OCI-LY3 (cell line): Measurements from ENCODE around the gene ANKRD34A.
A peak's percentile ranks its signal among the peaks of the same experiment; 100 is the strongest.

Source experiments
- H2AFZ ChIP-seq: fragments of 200-600, 300-600 bp; shearing (Covaris generic); 2 replicates; pipeline ENCODE4 v1.6.0; 2014; ENCODE audit warnings: antibody characterized with exemption, low read depth, low read length
- H3K27ac ChIP-seq: fragments of 200-600, 300-600 bp; sonication (generic); 2 replicates; pipeline ENCODE4 v1.5.1; 2014; ENCODE audit warnings: mild to moderate bottlenecking, low read length, moderate library complexity, mixed read lengths
- H3K27me3 ChIP-seq: fragments of 200-600, 300-600 bp; sonication (generic); 2 replicates; pipeline ENCODE4 v1.6.1; 2014; ENCODE audit warnings: low read depth, low read length, mixed read lengths
- H3K36me3 ChIP-seq: fragments of 200-600, 300-600 bp; sonication (generic); replicated peaks from 2 replicates; pipeline ENCODE3; 2014; ENCODE audit warnings: low read depth, low read length, mixed read lengths
- H3K4me1 ChIP-seq: fragments of 300-600, 200-600 bp; sonication (generic); 2 replicates; pipeline ENCODE4 v1.6.1; 2014; ENCODE audit warnings: low read length, mixed read lengths
- H3K4me2 ChIP-seq: fragments of 200-600, 300-600 bp; sonication (generic); 2 replicates; pipeline ENCODE4 v1.6.1; 2014; ENCODE audit warnings: low read length, mixed read lengths
- H3K4me3 ChIP-seq: fragments of 300-600, 200-600 bp; sonication (generic); 2 replicates; pipeline ENCODE4 v1.5.1; 2014; ENCODE audit warnings: antibody characterized with exemption, mild to moderate bottlenecking, low read length, moderate library complexity
- H3K79me2 ChIP-seq: fragments of 300-600, 200-600 bp; shearing (Covaris generic); 2 replicates; pipeline ENCODE4 v1.6.1; 2014; ENCODE audit warnings: mild to moderate bottlenecking, low read length, mixed read lengths
- H3K9ac ChIP-seq: fragments of 300-600, 200-600 bp; shearing (Covaris generic); 2 replicates; pipeline ENCODE4 v1.6.0; 2014; ENCODE audit warnings: mild to moderate bottlenecking, low read length, moderate library complexity
- H3K9me3 ChIP-seq: fragments of 200-600, 300-600 bp; shearing (Covaris generic); 2 replicates; pipeline ENCODE4 v1.6.1; 2014; ENCODE audit warnings: low read length, mixed read lengths; ENCODE audit not compliant: insufficient read depth
- H4K20me1 ChIP-seq: fragments of 200-600, 300-600 bp; sonication (generic); 2 replicates; pipeline ENCODE4 v1.6.1; 2016; ENCODE audit warnings: low read length, mixed read lengths; ENCODE audit not compliant: insufficient read depth
- EZH2phosphoT487 ChIP-seq: fragments of 200-600 bp; shearing (Covaris generic); IDR thresholded peaks from 2 replicates; pipeline ENCODE4 v1.6.1; 2018; ENCODE audit warnings: antibody characterized with exemption, mixed run types, low read depth
- TF ChIP-seq, protein P1 (sequence below): fragments of 200-600, 300-600 bp; sonication (generic); IDR thresholded peaks from 2 replicates; pipeline ENCODE4 v1.5.1; 2014; ENCODE audit warnings: antibody characterized with exemption, low read length, low read depth

Gene ANKRD34A

DNA sequence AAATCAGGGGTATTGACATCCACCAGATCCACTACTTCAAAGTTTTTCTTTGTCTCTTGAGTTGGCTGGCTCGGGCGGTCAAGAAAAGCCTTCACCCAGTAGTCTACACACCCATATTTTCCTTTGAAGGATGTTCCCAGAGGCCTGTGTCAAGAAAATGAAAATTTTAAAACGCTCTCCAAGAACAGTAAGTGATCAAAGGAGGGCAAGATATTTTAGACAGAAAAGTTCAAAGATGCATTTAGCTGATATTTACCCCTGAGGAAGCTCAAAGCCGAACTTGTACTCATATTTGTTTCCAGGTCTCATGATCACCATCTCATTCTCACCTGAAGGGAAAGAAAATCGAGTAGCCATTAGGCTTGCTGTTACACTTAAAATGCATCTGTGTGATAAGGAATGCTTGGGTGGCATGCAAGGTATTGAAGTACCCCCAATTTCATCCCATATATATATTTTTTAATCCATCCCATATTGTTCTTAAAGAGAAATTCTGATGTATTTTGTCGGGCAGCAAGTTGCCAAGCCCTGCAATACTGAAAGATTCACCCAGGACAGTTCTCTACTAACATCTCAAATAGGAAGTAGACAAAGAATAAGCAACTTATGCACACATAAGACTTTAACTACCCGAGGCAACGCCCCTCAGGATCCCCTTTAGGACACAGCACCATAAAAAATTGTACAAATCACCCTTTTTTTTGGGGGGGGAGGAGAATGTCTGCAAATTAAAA, 30.9 kb upstream of the ANKRD34A start:
- H3K4me1 ChIP-seq = peaks cover 22% of the 10 kb centered on the region
- TF ChIP-seq EZH2phosphoT487 = no peak
- TF ChIP-seq, protein P1, sequence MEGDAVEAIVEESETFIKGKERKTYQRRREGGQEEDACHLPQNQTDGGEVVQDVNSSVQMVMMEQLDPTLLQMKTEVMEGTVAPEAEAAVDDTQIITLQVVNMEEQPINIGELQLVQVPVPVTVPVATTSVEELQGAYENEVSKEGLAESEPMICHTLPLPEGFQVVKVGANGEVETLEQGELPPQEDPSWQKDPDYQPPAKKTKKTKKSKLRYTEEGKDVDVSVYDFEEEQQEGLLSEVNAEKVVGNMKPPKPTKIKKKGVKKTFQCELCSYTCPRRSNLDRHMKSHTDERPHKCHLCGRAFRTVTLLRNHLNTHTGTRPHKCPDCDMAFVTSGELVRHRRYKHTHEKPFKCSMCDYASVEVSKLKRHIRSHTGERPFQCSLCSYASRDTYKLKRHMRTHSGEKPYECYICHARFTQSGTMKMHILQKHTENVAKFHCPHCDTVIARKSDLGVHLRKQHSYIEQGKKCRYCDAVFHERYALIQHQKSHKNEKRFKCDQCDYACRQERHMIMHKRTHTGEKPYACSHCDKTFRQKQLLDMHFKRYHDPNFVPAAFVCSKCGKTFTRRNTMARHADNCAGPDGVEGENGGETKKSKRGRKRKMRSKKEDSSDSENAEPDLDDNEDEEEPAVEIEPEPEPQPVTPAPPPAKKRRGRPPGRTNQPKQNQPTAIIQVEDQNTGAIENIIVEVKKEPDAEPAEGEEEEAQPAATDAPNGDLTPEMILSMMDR = no peak
- peaks cover 46% of the 10 kb centered on the region for H3K36me3 ChIP-seq
- no peaks in the 10 kb centered on the region for H3K9me3 ChIP-seq
- H3K9ac ChIP-seq = peak overlapping the region; percentile 98
- peaks cover 21% of the 10 kb centered on the region for H3K79me2 ChIP-seq
- H3K27ac ChIP-seq = peak overlapping the region; percentile 59
- peak overlapping the region; percentile 90 for H3K4me3 ChIP-seq
- peak overlapping the region; percentile 90 for H3K4me2 ChIP-seq
- H2AFZ ChIP-seq = no peak overlapping the region
- no peaks in the 10 kb centered on the region for H3K27me3 ChIP-seq
- H4K20me1 ChIP-seq = peaks cover 41% of the 10 kb centered on the region

DNA sequence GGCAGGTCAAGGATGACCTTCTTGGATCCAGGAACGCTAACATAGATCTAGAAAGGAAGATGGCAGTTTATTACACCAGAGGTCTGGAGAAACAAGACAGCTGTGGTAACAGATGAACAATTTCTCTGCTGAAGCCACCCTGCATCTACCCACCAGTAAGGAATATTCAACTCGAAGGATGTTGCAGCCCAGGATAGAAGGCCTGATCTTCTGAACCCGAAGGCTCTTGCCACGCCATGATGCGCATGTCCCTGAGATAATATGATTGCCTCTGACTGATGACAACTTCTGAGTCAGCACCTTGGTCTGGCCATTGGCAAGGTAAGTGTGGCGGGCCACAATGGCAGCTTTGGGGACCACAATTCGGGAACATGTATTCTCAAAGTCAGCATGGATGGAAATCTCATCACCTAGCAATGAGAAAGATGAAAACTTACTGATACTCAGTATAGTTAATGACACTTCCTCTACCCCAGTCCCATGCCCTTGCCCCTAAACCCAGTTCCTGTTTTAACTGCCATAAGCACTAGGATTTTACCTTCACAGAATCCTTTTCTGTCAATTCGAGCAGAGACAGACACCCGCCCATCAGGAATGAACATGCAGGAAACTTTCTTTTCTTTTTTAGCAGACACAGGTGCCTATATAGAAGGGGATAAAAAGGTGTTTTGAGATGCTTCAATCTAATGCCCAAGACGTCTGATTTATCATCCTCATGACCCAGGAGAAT, 30.2 kb upstream of the ANKRD34A start:
- peaks cover 22% of the 10 kb centered on the region for H3K4me1 ChIP-seq
- peak overlapping the region; percentile 90 for H3K4me3 ChIP-seq
- H3K36me3 ChIP-seq = peaks cover 46% of the 10 kb centered on the region
- H3K27ac ChIP-seq = no peak overlapping the region
- peak overlapping the region; percentile 90 for H3K4me2 ChIP-seq
- peaks cover 21% of the 10 kb centered on the region for H3K79me2 ChIP-seq
- TF ChIP-seq, protein P1 = no peak
- no peak for TF ChIP-seq EZH2phosphoT487
- H3K9me3 ChIP-seq = no peaks in the 10 kb centered on the region
- peaks cover 41% of the 10 kb centered on the region for H4K20me1 ChIP-seq
- H3K9ac ChIP-seq = peak overlapping the region; percentile 98; the same call in 1 of the 2 replicates
- H2AFZ ChIP-seq = no peak overlapping the region
- no peaks in the 10 kb centered on the region for H3K27me3 ChIP-seq

DNA sequence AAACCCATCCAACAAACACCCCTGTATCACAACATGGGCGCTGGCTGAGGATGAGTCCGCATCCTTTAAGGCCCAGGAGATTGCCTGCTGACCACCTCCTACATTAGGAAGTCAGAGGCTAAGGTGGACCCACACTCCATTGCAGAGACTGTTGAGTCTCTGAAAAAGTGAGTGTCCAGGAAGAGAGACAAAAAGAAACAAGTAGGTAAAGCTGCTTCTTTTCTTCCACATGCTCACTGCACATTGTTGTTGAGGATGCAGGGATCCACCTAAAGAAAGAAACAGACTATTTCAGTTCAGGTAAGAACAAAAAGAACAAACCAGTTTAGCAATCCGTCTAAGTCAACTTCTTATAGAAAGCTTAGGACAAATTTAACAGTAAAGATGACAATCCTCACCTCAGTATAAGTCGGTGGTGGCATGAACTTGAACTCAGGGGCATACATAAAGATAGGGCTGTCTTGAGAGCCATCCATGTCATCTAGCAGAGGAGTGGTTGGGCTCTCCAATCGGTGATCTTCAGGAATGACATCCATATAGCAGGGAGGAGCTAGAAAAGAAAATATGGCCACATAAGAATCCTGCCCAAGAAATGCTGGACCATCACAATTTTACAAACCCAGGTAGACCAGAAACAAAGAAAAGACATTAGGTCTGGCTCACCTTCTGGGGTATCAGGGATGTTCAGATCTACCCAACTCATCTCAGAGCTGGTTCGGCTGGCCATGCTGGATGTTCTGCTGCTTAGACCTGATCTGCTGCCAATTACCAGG, 29.4 kb upstream of the ANKRD34A start:
- Histone ChIP-seq H3K4me2 (peak overlapping the region; percentile 90), H3K79me2 (peaks cover 21% of the 10 kb centered on the region), H3K9ac (no peak overlapping the region), H3K9me3 (no peaks in the 10 kb centered on the region), H4K20me1 (peaks cover 41% of the 10 kb centered on the region), H3K4me1 (peaks cover 22% of the 10 kb centered on the region), H2AFZ (no peak overlapping the region), H3K4me3 (peak overlapping the region; percentile 90; the same call in 1 of the 2 replicates), H3K27me3 (no peaks in the 10 kb centered on the region), H3K27ac (no peak overlapping the region), H3K36me3 (peaks cover 46% of the 10 kb centered on the region)
- TF ChIP-seq EZH2phosphoT487 = no peak
- TF ChIP-seq, protein P1 = no peak
